GM08714 (cell line): ENCODE results near the gene SURF1.

ENCODE experiments used
- H3K4me3 ChIP-seq: fragments of 200-500 bp; sonication (Bioruptor generic); 2 replicates; pipeline ENCODE4 v1.5.1; 2014; ENCODE audit warnings: mild to moderate bottlenecking, low read length, inconsistent platforms
- ZNF274 ChIP-seq: IDR thresholded peaks from 2 replicates; pipeline ENCODE4 v1.6.1; 2012; ENCODE audit warnings: mild to moderate bottlenecking, low read depth, low read length

Gene SURF1

GRCh38 chr9:133347985-133348717, 8.1 kb downstream of the SURF1 start, which contains the start of the genes MED22 and RPL7A:
Gene MED22 (minus strand): TSS chr9:133348131. CDS start chr9:133346662, 1,469 bp downstream.
Gene RPL7A (plus strand): TSS chr9:133348218. CDS start chr9:133348244, 26 bp downstream.
- no peak for TF ChIP-seq ZNF274
- peak within 1 kb of the TSS; percentile 90 for H3K4me3 ChIP-seq

- H3K4me3 ChIP-seq: peak overlapping the region; percentile 90
- no peak for TF ChIP-seq ZNF274
These were observed 8.7 kb downstream of the SURF1 start for GRCh38 chr9:133347515-133347984.

GRCh38 chr9:133346021-133346785, 10.1 kb downstream of the SURF1 start:
- H3K4me3 ChIP-seq: peak overlapping the region; percentile 90; the same call in 1 of the 2 replicates
- no peak for TF ChIP-seq ZNF274

GRCh38 chr9:133345596-133345995, 10.7 kb downstream of the SURF1 start:
- TF ChIP-seq ZNF274: no peak
- no peak overlapping the region for H3K4me3 ChIP-seq

- H3K4me3 ChIP-seq: no peak overlapping the region
- TF ChIP-seq ZNF274: no peak
These were observed 11.3 kb downstream of the SURF1 start for GRCh38 chr9:133344979-133345378.

- TF ChIP-seq ZNF274: no peak
- H3K4me3 ChIP-seq: no peak overlapping the region
These were observed 12.2 kb downstream of the SURF1 start for GRCh38 chr9:133344071-133344470.

- no peak for TF ChIP-seq ZNF274
- no peak overlapping the region for H3K4me3 ChIP-seq
These were observed 13.7 kb downstream of the SURF1 start for GRCh38 chr9:133342570-133342969.

- no peak for TF ChIP-seq ZNF274
- H3K4me3 ChIP-seq: no peak overlapping the region
These were observed 14.2 kb downstream of the SURF1 start for GRCh38 chr9:133342069-133342406.

GRCh38 chr9:133341369-133342068, 14.8 kb downstream of the SURF1 start:
- H3K4me3 ChIP-seq: no peak overlapping the region
- no peak for TF ChIP-seq ZNF274

GRCh38 chr9:133340916-133341315, 15.4 kb downstream of the SURF1 start:
- TF ChIP-seq ZNF274: no peak
- H3K4me3 ChIP-seq: no peak overlapping the region

GRCh38 chr9:133340256-133340655, 16.0 kb downstream of the SURF1 start:
- no peak overlapping the region for H3K4me3 ChIP-seq
- no peak for TF ChIP-seq ZNF274

- no peak overlapping the region for H3K4me3 ChIP-seq
- TF ChIP-seq ZNF274: no peak
These were observed 16.6 kb downstream of the SURF1 start for GRCh38 chr9:133339641-133340040.

- TF ChIP-seq ZNF274: no peak
- H3K4me3 ChIP-seq: peak within 1 kb of the TSS; percentile 86
These were observed 20.1 kb downstream of the SURF1 start, which contains the start of gene SURF6 for GRCh38 chr9:133335924-133336811. Gene SURF6 (minus strand): TSS chr9:133336188. CDS start chr9:133336132, 56 bp downstream.

GRCh38 chr9:133334888-133335287, 21.4 kb downstream of the SURF1 start:
- peak overlapping the region; percentile 86 for H3K4me3 ChIP-seq
